ENCODE results near the gene OLA1.

The OLA1 gene

GRCh38 chr2:174224665-174225288 lies 23.6 kb downstream of the OLA1 start:
- Histone ChIP-seq H3K79me2 (ENCODE audit: insufficient read depth, low read depth) (peaks cover 11% of the 10 kb centered on the region; the same call in 1 of the 2 replicates), H3K4me1 (ENCODE audit: low read depth, poor library complexity, severe bottlenecking) (no peaks in the 10 kb centered on the region), H3K4me2 (no peak overlapping the region), H2AFZ (ENCODE audit: low read depth) (no peak overlapping the region), H3K27ac (no peak overlapping the region), H4K20me1 (ENCODE audit: insufficient read depth) (no peaks in the 10 kb centered on the region), H3K36me3 (ENCODE audit: insufficient read depth) (no peaks in the 10 kb centered on the region; the same call in 1 of the 2 replicates), H3K9ac (no peak overlapping the region), H3K4me3 (IDR thresholded peaks at IDR 0.05; ENCODE audit: insufficient read depth, low read depth, low read length) (no peak overlapping the region), H3K27me3 (ENCODE audit: insufficient read depth, low read depth) (no peaks in the 10 kb centered on the region)
- no peak for TF ChIP-seq CTCF (conservative IDR thresholded peaks at IDR 0.05; ENCODE audit: low read depth, low read length)

GRCh38 chr2:174224125-174224524 lies 24.2 kb downstream of the OLA1 start:
- no peaks in the 10 kb centered on the region for H3K27me3 ChIP-seq (ENCODE audit: insufficient read depth, low read depth)
- peaks cover 9% of the 10 kb centered on the region; the same call in 1 of the 2 replicates for H3K79me2 ChIP-seq (ENCODE audit: insufficient read depth, low read depth)
- no peak overlapping the region for H3K4me2 ChIP-seq
- no peaks in the 10 kb centered on the region for H4K20me1 ChIP-seq (ENCODE audit: insufficient read depth)
- H3K27ac ChIP-seq: no peak overlapping the region
- H3K9ac ChIP-seq: no peak overlapping the region
- no peaks in the 10 kb centered on the region; the same call in 1 of the 2 replicates for H3K36me3 ChIP-seq (ENCODE audit: insufficient read depth)
- H3K4me1 ChIP-seq (ENCODE audit: low read depth, poor library complexity, severe bottlenecking): no peaks in the 10 kb centered on the region
- H2AFZ ChIP-seq (ENCODE audit: low read depth): no peak overlapping the region
- no peak for TF ChIP-seq CTCF (conservative IDR thresholded peaks at IDR 0.05; ENCODE audit: low read depth, low read length)
- no peak overlapping the region for H3K4me3 ChIP-seq (IDR thresholded peaks at IDR 0.05; ENCODE audit: insufficient read depth, low read depth, low read length)

DNA sequence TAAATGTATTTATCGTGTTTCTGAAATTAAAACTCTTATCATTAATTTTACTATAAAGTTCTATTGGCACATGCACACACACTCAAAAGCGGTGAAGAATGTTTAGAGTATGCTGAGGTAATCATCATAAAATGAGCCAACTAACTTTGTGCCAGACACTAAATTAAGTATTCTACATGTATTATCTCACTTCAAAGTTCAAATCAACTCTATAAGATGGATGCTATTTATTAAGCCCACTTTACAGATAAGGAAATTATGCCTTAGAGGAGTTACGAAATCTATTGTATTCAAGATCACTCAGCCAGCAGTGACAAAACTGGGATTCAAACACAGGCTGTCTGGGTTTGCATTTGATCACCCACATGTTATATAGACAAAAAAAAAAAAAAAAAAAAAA lies 24.9 kb downstream of the OLA1 start:
- H3K4me3 ChIP-seq (IDR thresholded peaks at IDR 0.05; ENCODE audit: insufficient read depth, low read depth, low read length): no peak overlapping the region
- H4K20me1 ChIP-seq (ENCODE audit: insufficient read depth): no peaks in the 10 kb centered on the region
- H3K27me3 ChIP-seq (ENCODE audit: insufficient read depth, low read depth): no peaks in the 10 kb centered on the region
- H3K27ac ChIP-seq: no peak overlapping the region
- peaks cover 15% of the 10 kb centered on the region; the same call in 1 of the 2 replicates for H3K79me2 ChIP-seq (ENCODE audit: insufficient read depth, low read depth)
- no peaks in the 10 kb centered on the region; the same call in 1 of the 2 replicates for H3K36me3 ChIP-seq (ENCODE audit: insufficient read depth)
- no peak for TF ChIP-seq CTCF (conservative IDR thresholded peaks at IDR 0.05; ENCODE audit: low read depth, low read length)
- no peaks in the 10 kb centered on the region for H3K4me1 ChIP-seq (ENCODE audit: low read depth, poor library complexity, severe bottlenecking)
- no peak overlapping the region for H3K9ac ChIP-seq
- H2AFZ ChIP-seq (ENCODE audit: low read depth): no peak overlapping the region
- H3K4me2 ChIP-seq: no peak overlapping the region

- Histone ChIP-seq H2AFZ (ENCODE audit: low read depth) (no peak overlapping the region), H3K27ac (no peak overlapping the region), H3K9ac (no peak overlapping the region), H3K4me3 (IDR thresholded peaks at IDR 0.05; ENCODE audit: insufficient read depth, low read depth, low read length) (no peak overlapping the region), H3K79me2 (ENCODE audit: insufficient read depth, low read depth) (peaks cover 21% of the 10 kb centered on the region; the same call in 1 of the 2 replicates), H4K20me1 (ENCODE audit: insufficient read depth) (no peaks in the 10 kb centered on the region), H3K27me3 (ENCODE audit: insufficient read depth, low read depth) (no peaks in the 10 kb centered on the region), H3K4me1 (ENCODE audit: low read depth, poor library complexity, severe bottlenecking) (no peaks in the 10 kb centered on the region), H3K36me3 (ENCODE audit: insufficient read depth) (no peaks in the 10 kb centered on the region; the same call in 1 of the 2 replicates), H3K4me2 (no peak overlapping the region)
- TF ChIP-seq CTCF (conservative IDR thresholded peaks at IDR 0.05; ENCODE audit: low read depth, low read length): no peak
Measured at GRCh38 chr2:174222154-174222553, 26.2 kb downstream of the OLA1 start.

Data from KMS-11 (cell line).